RWPE1 (cell line): ENCODE results near the gene SOCS1.

Experiments used
- CTCF ChIA-PET: fragments of 350-600 bp; sonication (Branson Sonifier 250); formaldehyde crosslinking; extraction: SDS; loops from one replicate; lab custom pipeline; 2021; lab: Yijun Ruan, JAX
- POLR2A ChIA-PET: fragments of 400-600 bp; formaldehyde crosslinking; extraction: SDS; loops from one replicate; lab custom pipeline; 2020; ENCODE audit warnings: antibody characterized with exemption; ENCODE audit not compliant: low non-redundant PET; lab: Yijun Ruan, JAX
- DNase-seq: peaks from one replicate; pipeline ENCODE4 v3.0.0; 2012; ENCODE audit warnings: low spot score
- H3K27ac ChIP-seq: fragments of 450-650 bp; 2 replicates; pipeline ENCODE4 v1.5.1; 2017
- CTCF ChIP-seq: fragments of 450-650 bp; conservative IDR thresholded peaks from 2 replicates; pipeline ENCODE4 v1.5.1; 2017; ENCODE audit warnings: low read depth, mild to moderate bottlenecking

The SOCS1 gene

GRCh38 chr16:11251525-11252481 lies 4.2 kb downstream of the SOCS1 start:
- no peak for DNase-seq
- TF ChIP-seq CTCF = no peak
- H3K27ac ChIP-seq = no peak overlapping the region
- ChIA-PET CTCF (interaction anchor here (0.6 to 1.6 kb wide), 2 partner anchors 69 to 288 kb away, joined by 4 to 6 read pairs; no protein-coding TSS in a partner anchor), POLR2A (interaction anchor here (0.6 kb wide), 1 partner anchor 74 kb away, joined by 4 read pairs; no protein-coding TSS in a partner anchor)

GRCh38 chr16:11250786-11251524 lies 5.0 kb downstream of the SOCS1 start:
- no peak overlapping the region for H3K27ac ChIP-seq
- CTCF ChIA-PET = no interaction called here
- no peak for DNase-seq
- TF ChIP-seq CTCF = no peak
- POLR2A ChIA-PET = no interaction called here

- DNase-seq = no peak
- POLR2A ChIA-PET = no interaction called here
- TF ChIP-seq CTCF = no peak
- CTCF ChIA-PET = no interaction called here
- no peak overlapping the region for H3K27ac ChIP-seq
Measured at GRCh38 chr16:11250091-11250785, 5.8 kb downstream of the SOCS1 start.

- H3K27ac ChIP-seq = no peak overlapping the region
- CTCF ChIA-PET = no interaction called here
- no peak for DNase-seq
- POLR2A ChIA-PET = no interaction called here
- no peak for TF ChIP-seq CTCF
Measured at GRCh38 chr16:11249233-11250061, 6.6 kb downstream of the SOCS1 start.

- H3K27ac ChIP-seq = no peak overlapping the region
- CTCF ChIA-PET = no interaction called here
- POLR2A ChIA-PET = no interaction called here
- no peak for TF ChIP-seq CTCF
- no peak for DNase-seq
Measured at GRCh38 chr16:11248133-11248532, 7.9 kb downstream of the SOCS1 start.
